DMS 273 treated with DMSO at 0.1 percent for 48 hours (cell line): ENCODE results near the gene APOBEC2.

ENCODE experiments used
- DNase-seq: peaks from one replicate; lab custom pipeline; 2025; lab: John Stamatoyannopoulos, UW

APOBEC2 gene

DNA sequence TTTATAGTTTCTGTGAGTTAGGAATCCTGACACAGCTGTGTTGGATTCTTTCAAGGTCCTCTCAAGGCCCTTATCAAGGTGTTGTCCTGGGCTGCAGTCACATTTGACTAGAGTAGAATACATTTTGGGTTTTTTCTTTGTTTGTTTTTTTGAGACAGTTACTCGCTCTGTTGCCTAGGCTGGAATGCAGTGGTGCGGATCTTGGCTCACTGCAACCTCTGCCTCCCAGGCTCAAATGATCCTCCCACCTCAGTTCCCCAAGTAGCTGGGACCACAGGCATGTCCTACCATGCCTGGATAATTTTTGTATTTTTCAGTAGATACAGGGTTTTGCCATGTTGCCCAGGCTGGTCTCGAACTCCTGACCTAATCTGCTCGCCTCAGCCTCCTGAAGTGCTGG lies 35.4 kb downstream of the APOBEC2 start:
- DNase-seq: no peak

DNA sequence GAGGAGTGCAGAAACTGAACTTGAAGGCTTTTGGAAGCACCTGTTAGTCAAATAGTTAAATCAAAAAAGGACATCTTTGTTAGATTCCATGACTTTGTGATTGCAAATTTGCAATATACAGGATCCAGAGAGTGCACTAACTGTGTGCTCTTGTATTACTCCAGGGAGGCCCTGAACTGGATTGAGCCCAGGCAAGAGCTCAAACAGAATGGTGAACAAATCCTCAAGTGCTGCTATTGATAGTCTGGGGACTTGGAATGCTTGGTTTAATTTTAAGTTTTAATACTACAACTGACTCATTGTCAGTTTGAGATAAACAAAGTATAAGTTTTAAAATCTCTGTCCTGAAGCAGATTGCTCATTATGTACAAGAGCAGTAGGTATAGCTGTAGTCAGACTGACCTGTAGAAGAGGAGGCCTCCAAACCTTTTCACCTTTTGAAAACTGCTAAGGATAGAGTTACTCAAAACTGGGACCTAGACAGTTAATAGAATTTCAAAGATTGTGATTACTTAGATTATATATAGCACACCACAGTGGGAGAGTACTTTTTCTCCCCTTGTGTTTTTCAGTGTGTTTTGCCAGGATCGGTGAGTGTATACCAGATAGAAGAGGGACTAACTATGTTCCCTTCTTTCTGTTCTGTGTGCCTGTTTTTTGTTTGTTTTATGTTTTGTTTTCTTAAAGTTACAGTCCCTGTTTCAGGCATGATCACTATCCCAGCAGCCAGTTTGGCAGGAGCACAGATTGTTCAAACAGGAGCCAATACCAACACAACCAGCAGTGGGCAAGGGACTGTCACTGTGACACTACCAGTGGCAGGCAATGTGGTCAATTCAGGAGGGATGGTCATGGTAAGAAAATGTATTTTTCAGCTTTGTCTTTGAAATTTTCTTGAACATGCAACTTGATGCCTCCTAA lies 38.1 kb downstream of the APOBEC2 start:
- DNase-seq: no peak

DNA sequence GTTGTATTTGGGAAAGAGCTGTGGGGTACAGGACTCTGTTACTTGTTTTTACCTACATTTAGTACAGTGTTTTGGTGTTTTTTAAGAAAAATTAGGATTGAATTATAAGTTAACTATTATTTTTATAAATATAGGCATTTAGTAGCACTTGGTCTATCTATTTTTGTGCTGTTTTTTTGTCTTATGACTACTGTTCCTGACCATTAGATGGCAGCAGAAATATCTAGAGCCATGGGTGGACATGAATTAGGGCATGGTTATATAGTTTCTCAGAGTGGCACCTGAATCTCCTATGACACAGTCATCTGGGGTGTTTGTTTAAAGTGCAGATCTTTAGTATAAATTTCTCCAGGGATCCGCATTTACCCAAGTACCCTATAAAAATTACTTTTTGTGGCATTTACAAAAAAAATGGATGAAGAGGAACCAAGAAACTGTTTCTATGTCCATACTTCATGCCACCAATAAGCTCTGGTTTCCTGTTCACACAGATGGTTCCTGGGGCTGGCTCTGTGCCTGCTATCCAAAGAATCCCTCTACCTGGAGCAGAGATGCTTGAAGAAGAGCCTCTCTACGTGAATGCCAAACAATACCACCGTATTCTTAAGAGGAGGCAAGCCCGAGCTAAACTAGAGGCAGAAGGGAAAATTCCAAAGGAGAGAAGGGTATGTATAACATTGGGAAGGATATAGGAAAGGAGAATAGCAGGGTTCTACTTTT lies 39.6 kb downstream of the APOBEC2 start:
- no peak for DNase-seq

DNA sequence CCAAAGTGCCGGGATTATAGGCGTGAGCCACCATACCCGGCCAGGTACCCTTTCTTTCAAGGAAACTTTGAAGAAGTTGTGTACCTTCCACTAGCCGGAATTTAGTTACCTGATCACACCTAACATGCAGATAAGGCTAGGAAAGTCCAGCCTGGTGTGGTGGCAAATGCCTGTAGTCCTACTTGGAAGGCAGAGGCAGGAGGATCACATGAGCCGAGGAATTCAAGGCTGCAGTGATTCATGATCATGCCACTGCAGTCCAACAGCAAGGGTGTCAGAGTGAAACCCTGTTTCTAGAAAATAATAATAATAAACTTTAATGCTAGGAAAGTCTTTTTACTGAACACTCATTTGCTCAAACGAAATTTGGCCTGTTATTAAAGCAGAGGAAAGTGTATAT lies 40.7 kb downstream of the APOBEC2 start:
- no peak for DNase-seq

DNA sequence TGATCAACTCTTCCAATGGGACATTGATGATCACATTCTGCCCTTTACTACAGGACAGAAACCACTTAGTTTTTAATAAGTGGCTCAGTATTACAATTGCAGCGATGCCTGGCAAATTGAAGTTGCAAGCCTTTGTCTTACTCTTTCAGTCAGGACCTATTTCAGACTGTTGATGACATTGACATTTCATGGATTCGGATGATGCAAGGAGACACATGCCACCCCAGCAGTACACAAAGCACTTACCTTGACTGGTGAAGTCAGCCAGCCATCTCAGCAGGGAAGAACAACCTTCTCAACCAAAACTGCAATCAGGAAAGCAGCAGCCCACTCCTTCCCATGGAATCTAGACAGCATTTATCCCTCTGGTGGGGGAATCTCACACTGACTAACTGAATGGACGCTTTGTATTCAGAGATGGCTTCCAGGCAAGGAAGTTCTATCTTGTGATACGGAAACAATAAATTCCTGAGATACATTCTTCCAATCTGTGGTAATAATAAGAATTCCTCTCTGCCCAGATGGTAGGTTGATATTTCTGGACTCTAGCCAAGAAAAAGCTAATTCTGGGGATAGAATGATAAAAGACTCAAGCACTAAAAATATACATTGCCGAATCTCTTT lies 44.6 kb downstream of the APOBEC2 start:
- DNase-seq: no peak

DNA sequence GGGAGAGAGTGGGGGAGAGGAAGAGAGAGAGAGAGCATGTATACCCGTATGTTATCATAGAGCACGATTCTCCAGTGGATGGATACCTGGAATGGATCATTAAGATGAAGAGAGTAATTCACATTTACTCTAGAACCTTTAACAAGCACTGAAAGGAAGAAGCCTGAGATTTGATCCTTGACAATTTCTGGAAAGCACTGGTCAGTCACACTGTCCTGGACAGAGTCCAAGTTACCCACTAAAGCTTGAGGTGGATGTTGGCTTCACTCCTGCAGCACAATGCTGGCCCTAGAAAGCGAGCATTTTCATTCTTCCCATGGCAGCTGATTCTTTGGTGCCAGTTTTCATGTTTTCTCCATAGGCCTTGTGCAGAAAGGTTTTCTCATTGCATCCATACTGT lies 45.4 kb downstream of the APOBEC2 start:
- no peak for DNase-seq

DNA sequence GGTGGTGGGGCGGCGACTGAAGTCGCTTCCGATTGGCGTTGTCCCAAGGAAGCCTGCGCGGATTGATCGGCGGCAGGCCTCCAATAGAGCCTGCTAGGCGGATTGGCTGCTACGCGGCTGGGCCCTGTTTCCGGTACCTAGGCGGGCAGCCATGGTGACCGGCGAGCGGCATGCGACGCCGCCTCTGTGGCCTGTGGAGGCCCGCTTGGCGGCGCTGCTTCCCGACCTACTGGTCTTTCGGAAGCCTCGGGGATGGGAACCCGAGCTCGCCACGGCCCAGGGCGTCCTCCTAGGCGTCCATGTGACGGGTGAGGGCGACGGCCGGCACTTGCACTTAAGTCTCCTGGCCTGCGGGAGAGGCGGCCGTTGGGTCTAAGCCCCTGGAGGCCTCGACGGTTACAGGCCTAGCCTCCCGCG lies 47.9 kb downstream of the APOBEC2 start:
- DNase-seq: no peak

DNA sequence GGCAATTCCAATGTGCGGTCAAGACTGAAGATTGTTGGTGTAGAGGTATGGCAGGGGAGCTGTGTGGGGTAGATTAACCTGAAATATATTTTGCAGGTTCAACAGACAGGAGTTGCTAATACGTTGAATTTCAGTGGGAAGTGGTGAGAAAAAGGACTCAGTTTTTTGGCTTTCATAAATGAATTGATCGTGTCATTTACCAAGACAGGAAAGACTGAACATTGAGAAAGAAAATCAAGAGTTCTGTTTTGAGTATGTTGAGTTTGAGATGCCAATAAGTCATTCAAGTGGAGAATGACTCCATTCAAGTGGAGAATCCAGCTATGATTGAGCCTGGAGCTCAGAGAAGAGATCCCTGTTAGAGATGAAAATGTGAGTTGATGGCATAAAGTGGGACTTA lies 50.8 kb downstream of the APOBEC2 start:
- DNase-seq: no peak

DNA sequence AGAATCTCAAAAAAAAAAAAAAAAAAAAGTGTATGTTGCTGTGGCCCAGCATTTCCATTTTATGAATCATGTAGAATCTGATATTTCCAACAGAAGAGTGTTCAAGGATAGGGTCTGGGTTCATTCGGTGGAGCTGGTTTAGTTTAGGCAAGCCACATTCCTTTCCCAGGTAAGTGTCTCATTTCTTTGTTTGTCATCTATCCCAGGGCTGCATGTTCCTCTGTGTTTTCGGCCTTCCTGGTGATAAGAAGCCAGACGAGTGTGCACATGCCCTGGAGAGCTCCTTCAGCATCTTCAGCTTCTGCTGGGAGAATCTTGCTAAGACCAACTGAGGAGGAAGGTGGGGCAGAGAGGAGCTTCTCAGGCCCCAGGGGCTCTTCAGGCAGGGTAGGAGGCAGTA lies 58.0 kb downstream of the APOBEC2 start:
- DNase-seq: no peak
